H1 (cell line): ENCODE measurements around the gene JMJD1C. TPM values are rescaled to one million over a fixed set of nuclear protein-coding genes. Genes with fewer than 3 reads are reported as not detected.

ENCODE experiments used
- CTCF ChIA-PET: fragments of 300-600 bp; sonication (Branson Sonifier 250); formaldehyde crosslinking; loops from one replicate; lab custom pipeline; 2021; ENCODE audit not compliant: partially characterized antibody; lab: Charles Lee
- POLR2A ChIA-PET: fragments of 300-600 bp; sonication (Branson Sonifier 250); formaldehyde crosslinking; loops from one replicate; lab custom pipeline; 2021; ENCODE audit warnings: inconsistent platforms; ENCODE audit not compliant: partially characterized antibody; lab: Charles Lee
- DNase-seq, 2 experiments: peaks; one replicate each; pipeline versions ENCODE4 v3.0.0 to v3.0.0-alpha.2; 2010 to 2022; ENCODE audit warnings: low spot score in 2 of 2, low read depth in 1 of 2, mixed read lengths in 1 of 2
- FAIRE-seq: peaks from 2 replicates; lab custom pipeline; 2011; peaks lifted over from hg19 to GRCh38; lab: Jason Lieb, UNC
- H2AFZ ChIP-seq: 2 replicates; pipeline ENCODE4 v1.8.1; 2012; ENCODE audit warnings: low read length, inconsistent platforms
- H2AK5ac ChIP-seq: 2 replicates; pipeline ENCODE4 v1.6.1; 2013; ENCODE audit warnings: low read depth, low read length
- H2BK120ac ChIP-seq: replicated peaks from 2 replicates; pipeline ENCODE3; 2013; ENCODE audit warnings: low read depth, low read length, inconsistent platforms
- H2BK12ac ChIP-seq: 2 replicates; pipeline ENCODE4 v1.6.1; 2013; ENCODE audit warnings: low read depth, low read length
- H2BK15ac ChIP-seq: 2 replicates; pipeline ENCODE4 v1.6.1; 2013; ENCODE audit warnings: low read length
- H2BK20ac ChIP-seq: 2 replicates; pipeline ENCODE4 v1.6.1; 2013; ENCODE audit warnings: low read length
- H2BK5ac ChIP-seq: 2 replicates; pipeline ENCODE4 v1.6.1; 2013; ENCODE audit warnings: low read depth, low read length
- H3K14ac ChIP-seq: 2 replicates; pipeline ENCODE4 v1.6.1; 2013; ENCODE audit warnings: inconsistent platforms; ENCODE audit not compliant: insufficient read length
- H3K18ac ChIP-seq: 2 replicates; pipeline ENCODE4 v1.6.1; 2013; ENCODE audit warnings: low read length; ENCODE audit errors: extremely low read depth
- H3K23ac ChIP-seq: 2 replicates; pipeline ENCODE4 v1.6.1; 2013; ENCODE audit warnings: inconsistent platforms; ENCODE audit not compliant: insufficient read length
- H3K23me2 ChIP-seq: 2 replicates; pipeline ENCODE4 v1.6.1; 2013; ENCODE audit warnings: low read depth, low read length
- H3K27ac ChIP-seq: 2 replicates; pipeline ENCODE4 v1.6.1; 2011; ENCODE audit warnings: low read depth, low read length, inconsistent platforms
- H3K27me3 ChIP-seq, 4 experiments: replicated peaks in 1 of 4; 1 replicate in 1 of 4; 2 replicates in 3 of 4; pipeline versions ENCODE4 v1.6.1 to v1.8.1; 2011 to 2013; ENCODE audit warnings: low read length in 3 of 4, mild to moderate bottlenecking in 3 of 4, inconsistent platforms in 2 of 4, mixed read lengths in 2 of 4, moderate library complexity in 1 of 4; ENCODE audit not compliant: control insufficient read depth in 3 of 4, insufficient read depth in 3 of 4; ENCODE audit errors: extremely low read depth in 1 of 4
- H3K36me3 ChIP-seq, 4 experiments: 2 replicates each; pipeline versions ENCODE4 v1.6.1 to v1.8.1; 2011 to 2013; ENCODE audit warnings: mild to moderate bottlenecking in 4 of 4, low read length in 3 of 4, moderate library complexity in 2 of 4, control low read depth in 1 of 4, inconsistent platforms in 1 of 4; ENCODE audit not compliant: insufficient read depth in 4 of 4, control insufficient read depth in 2 of 4
- H3K4ac ChIP-seq: replicated peaks from 2 replicates; pipeline ENCODE3; 2013; ENCODE audit warnings: low read length, low read depth, mixed read lengths, inconsistent platforms; ENCODE audit not compliant: insufficient read length
- H3K4me1 ChIP-seq, 4 experiments: replicated peaks in 1 of 4; 1 replicate in 1 of 4; 2 replicates in 3 of 4; pipeline versions ENCODE4 v1.6.1 to v1.8.1; 2011 to 2013; ENCODE audit warnings: low read length in 3 of 4, inconsistent platforms in 2 of 4, mixed read lengths in 1 of 4; ENCODE audit not compliant: insufficient read depth in 4 of 4, control insufficient read depth in 3 of 4
- H3K4me2 ChIP-seq, 2 experiments: 2 replicates each; pipeline versions ENCODE4 v1.6.1 to v1.8.1; 2011 to 2013; ENCODE audit warnings: low read depth in 2 of 2, low read length in 2 of 2, control low read depth in 1 of 2, inconsistent platforms in 1 of 2, mild to moderate bottlenecking in 1 of 2; ENCODE audit not compliant: insufficient read depth in 1 of 2
- H3K4me3 ChIP-seq, 4 experiments: fragments of 200-600, 300-600 bp in 1 of 4; sonication (generic), shearing (Covaris generic), sonication (Bioruptor Twin) in 1 of 4; 2 replicates each; pipeline versions ENCODE4 v1.5.1 to v1.8.1; 2011 to 2016; ENCODE audit warnings: low read length in 4 of 4, low read depth in 3 of 4, control low read depth in 2 of 4, inconsistent platforms in 2 of 4, mild to moderate bottlenecking in 2 of 4, mixed read lengths in 1 of 4, moderate library complexity in 1 of 4; ENCODE audit not compliant: insufficient read depth in 2 of 4; ENCODE audit errors: extremely low read depth in 1 of 4
- H3K56ac ChIP-seq: replicated peaks from 2 replicates; pipeline ENCODE3; 2013; ENCODE audit warnings: low read depth, mild to moderate bottlenecking, mixed read lengths, low read length, inconsistent platforms; ENCODE audit not compliant: insufficient read length
- H3K79me1 ChIP-seq: 2 replicates; pipeline ENCODE4 v1.6.1; 2013; ENCODE audit warnings: low read depth, low read length, control low read depth
- H3K79me2 ChIP-seq, 2 experiments: 2 replicates each; pipeline versions ENCODE4 v1.6.1 to v1.8.1; 2012 to 2013; ENCODE audit warnings: low read length in 2 of 2, mild to moderate bottlenecking in 2 of 2, inconsistent platforms in 1 of 2; ENCODE audit not compliant: insufficient read depth in 2 of 2, control insufficient read depth in 1 of 2
- H3K9ac ChIP-seq, 4 experiments: replicated peaks in 1 of 4; 1 replicate in 1 of 4; 2 replicates in 3 of 4; pipeline versions ENCODE4 v1.6.1 to v1.8.1; 2011 to 2013; ENCODE audit warnings: low read depth in 3 of 4, low read length in 3 of 4, control low read depth in 2 of 4, mild to moderate bottlenecking in 2 of 4, moderate library complexity in 2 of 4, inconsistent platforms in 1 of 4; ENCODE audit errors: extremely low read depth in 1 of 4
- H3K9me3 ChIP-seq, 2 experiments: 2 replicates each; pipeline versions ENCODE4 v1.6.1 to v1.8.1; 2012 to 2013; ENCODE audit warnings: mild to moderate bottlenecking in 2 of 2, moderate library complexity in 2 of 2, control low read depth in 1 of 2, inconsistent platforms in 1 of 2, low read depth in 1 of 2, low read length in 1 of 2, mixed read lengths in 1 of 2; ENCODE audit not compliant: insufficient read depth in 2 of 2
- H4K20me1 ChIP-seq, 2 experiments: replicated peaks in 1 of 2; 2 replicates each; pipeline versions ENCODE3 to v1.8.1; 2011 to 2013; ENCODE audit warnings: inconsistent platforms in 2 of 2, low read length in 2 of 2, mild to moderate bottlenecking in 1 of 2; ENCODE audit not compliant: insufficient read depth in 2 of 2, control insufficient read depth in 1 of 2
- H4K5ac ChIP-seq: 2 replicates; pipeline ENCODE4 v1.6.1; 2013; ENCODE audit warnings: low read length, low read depth, mixed read lengths, inconsistent platforms; ENCODE audit not compliant: insufficient read length
- H4K8ac ChIP-seq: 2 replicates; pipeline ENCODE4 v1.8.0; 2013; ENCODE audit warnings: mild to moderate bottlenecking, moderate library complexity, low read length, inconsistent platforms; ENCODE audit not compliant: insufficient read depth; ENCODE audit errors: extremely low read depth
- H4K91ac ChIP-seq: replicated peaks from 2 replicates; pipeline ENCODE3; 2013; ENCODE audit warnings: low read length, mixed read lengths, inconsistent platforms; ENCODE audit not compliant: insufficient read length
- POLR2A ChIP-seq, 2 experiments: IDR thresholded peaks; 1 replicate in 1 of 2; 2 replicates in 1 of 2; pipeline ENCODE4 v1.6.1; 2011; ENCODE audit warnings: low read depth in 2 of 2, low read length in 2 of 2, mild to moderate bottlenecking in 2 of 2; ENCODE audit errors: control extremely low read depth in 1 of 2
- POLR2AphosphoS5 ChIP-seq: IDR thresholded peaks from 2 replicates; pipeline ENCODE4 v1.6.1; 2011; ENCODE audit warnings: low read depth, low read length
- TCF12 ChIP-seq: IDR thresholded peaks from 2 replicates; pipeline ENCODE4 v1.6.1; 2011; ENCODE audit warnings: low read depth, mild to moderate bottlenecking, low read length
- WGBS, 2 experiments: shearing (Covaris generic) in 1 of 2; methylation state at CpG; one replicate each; pipeline versions ENCODE4 v1.1.6 to v1.1.7; 2013 to 2015; ENCODE audit warnings: low lambda C conversion rate in 2 of 2, mixed read lengths in 2 of 2, inconsistent platforms in 1 of 2, low coverage in 1 of 2, missing lambda C conversion rate in 1 of 2; ENCODE audit not compliant: insufficient replicate concordance in 2 of 2, insufficient coverage in 1 of 2, insufficient read length in 1 of 2; ENCODE audit errors: extremely low coverage in 1 of 2, missing lambda C conversion rate in 1 of 2; 5-methylcytosine and 5-hydroxymethylcytosine counted together
- polyA plus RNA-seq, 7 experiments: library from polyadenylated mRNA; depleted of rRNA in 3 of 7; stranded (reverse) in 5 of 7; unstranded in 2 of 7; fragments of >200 nt in 5 of 7; fragments of 200-250 nt in 2 of 7; gene quantifications; 1 replicate in 5 of 7; 2 replicates in 1 of 7; 4 replicates in 1 of 7; pipeline versions ENCODE4 v1.2.1 to v1.2.3, GENCODE V29; 2011 to 2013; ENCODE audit warnings: missing spikeins in 2 of 7, mixed read lengths in 2 of 7
- total RNA-seq: library from RNA; stranded (reverse); fragmentation: NEBNext Ultra II Directional; extraction: Animal tissue kit (Norgen Biotek cat#: 25700); gene quantifications from 2 replicates; pipeline ENCODE4 v1.2.1, GENCODE V29; 2021

JMJD1C gene
- total and polyA plus RNA-seq, 2 of the 8 experiments (the other 6 are each of a cell fraction or from before 2014, with no cell fraction given), result 54.5 to 210 TPM

- POLR2A ChIA-PET, result no interaction called here
- DNase-seq (no peak), FAIRE-seq (no peak)
- no peak overlapping the region for H2BK12ac ChIP-seq
- no peak overlapping the region for H2AK5ac ChIP-seq
- peaks cover 0 to 34% (median 30%) of the 10 kb centered on the region in 4 experiments; a peak in 5 of 7 replicates for H3K4me1 ChIP-seq
- no peak overlapping the region for H2BK5ac ChIP-seq
- WGBS, 2 experiments, result 87% methylated on average over 7 of the region's 7 CpGs; no CpG with 5 or more reads in 1 of the 2 experiments
- H4K20me1 ChIP-seq, result peaks cover 22 to 25% of the 10 kb centered on the region in 2 experiments
- H3K27ac ChIP-seq, result no peak overlapping the region
- no peak overlapping the region for H4K91ac ChIP-seq
- H3K4me2 ChIP-seq, result peak overlapping the region; percentile 37 to 52
- no peak overlapping the region for H3K56ac ChIP-seq
- H3K27me3 ChIP-seq, result no peaks in the 10 kb centered on the region
- H2BK20ac ChIP-seq, result no peak overlapping the region
- no peak overlapping the region for H2BK15ac ChIP-seq
- no peak overlapping the region for H2BK120ac ChIP-seq
- H3K18ac ChIP-seq, result no peak overlapping the region
- no peak overlapping the region for H3K4ac ChIP-seq
- H3K9me3 ChIP-seq, result no peaks in the 10 kb centered on the region
- H4K5ac ChIP-seq, result no peak overlapping the region
- H3K79me2 ChIP-seq, result peaks cover 3 to 96% of the 10 kb centered on the region in 2 experiments; a peak in 3 of 4 replicates
- no peaks in the 10 kb centered on the region; the same call in 1 of the 2 replicates for H3K79me1 ChIP-seq
- TF ChIP-seq TCF12, result no peak
- TF ChIP-seq POLR2AphosphoS5, result peak; percentile 52
- peak in 1 of 2 experiments; percentile 21; a peak in 1 of 3 replicates for TF ChIP-seq POLR2A (IDR thresholded peaks at IDR 0.05; ENCODE audit: control extremely low read depth in 1 of 2, low read depth in 2 of 2, low read length in 2 of 2)
- TF ChIP-seq, all 59 proteins: peak for 2
- peak overlapping the region in 1 of 4 experiments; percentile 45; a peak in 2 of 8 replicates for H3K4me3 ChIP-seq
- no peak overlapping the region for H3K14ac ChIP-seq
- CTCF ChIA-PET, result interaction anchor here (1.3 to 2.1 kb wide), 3 partner anchors 10 to 435 kb away, joined by 4 to 5 read pairs (median 4); no protein-coding TSS in a partner anchor
- no peak overlapping the region for H3K9ac ChIP-seq
- H3K36me3 ChIP-seq, result peaks cover 3 to 68% (median 22%) of the 10 kb centered on the region in 4 experiments
- H2AFZ ChIP-seq, result no peak overlapping the region
- H4K8ac ChIP-seq, result no peak overlapping the region
- H3K23me2 ChIP-seq, result no peaks in the 10 kb centered on the region
- H3K23ac ChIP-seq, result no peak overlapping the region
These were observed 258.6 kb downstream of the JMJD1C start for GRCh38 chr10:63206997-63207811.
